ENCODE data around the gene TNFSF13B. TPM values are rescaled to one million over a fixed set of nuclear protein-coding genes. Genes with fewer than 3 reads are reported as not detected.
"Not testable (repeated sequence)": the region's sequence is repeated elsewhere in the genome, so short reads cannot be mapped to it uniquely, and the experiment has no call there.

The TNFSF13B gene
- total RNA-seq, 2 experiments from 2014 or later: 6.2 to 9.3 TPM

DNA sequence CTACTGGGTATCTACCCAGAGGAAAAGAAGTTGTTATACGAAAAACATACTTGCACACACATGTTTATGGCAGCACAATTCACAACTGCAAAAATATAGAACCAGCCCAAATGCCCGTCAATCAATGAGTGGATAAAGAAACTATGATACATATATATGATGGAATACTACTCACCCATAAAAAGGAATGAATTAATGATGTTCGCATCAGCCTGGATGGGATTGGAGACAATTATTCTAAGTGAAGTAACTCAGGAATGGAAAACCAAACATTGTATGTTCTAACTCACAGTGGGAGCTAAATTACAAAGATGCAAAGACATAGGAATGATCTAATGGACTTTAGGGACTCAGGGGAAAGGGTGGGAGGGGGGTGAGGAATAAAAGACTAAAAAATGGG lies 1.7 kb upstream of the TNFSF13B start:
- peaks cover 39% of the 10 kb centered on the region for H3K4me1 Mint-ChIP-seq
- ATAC-seq; H3K27me3 Mint-ChIP-seq; CTCF ChIA-PET; H3K4me3 Mint-ChIP-seq; H3K9me3 Mint-ChIP-seq (ENCODE audit: low read depth); H3K27ac Mint-ChIP-seq; H3K36me3 Mint-ChIP-seq; DNase-seq: not testable (repeated sequence)

DNA sequence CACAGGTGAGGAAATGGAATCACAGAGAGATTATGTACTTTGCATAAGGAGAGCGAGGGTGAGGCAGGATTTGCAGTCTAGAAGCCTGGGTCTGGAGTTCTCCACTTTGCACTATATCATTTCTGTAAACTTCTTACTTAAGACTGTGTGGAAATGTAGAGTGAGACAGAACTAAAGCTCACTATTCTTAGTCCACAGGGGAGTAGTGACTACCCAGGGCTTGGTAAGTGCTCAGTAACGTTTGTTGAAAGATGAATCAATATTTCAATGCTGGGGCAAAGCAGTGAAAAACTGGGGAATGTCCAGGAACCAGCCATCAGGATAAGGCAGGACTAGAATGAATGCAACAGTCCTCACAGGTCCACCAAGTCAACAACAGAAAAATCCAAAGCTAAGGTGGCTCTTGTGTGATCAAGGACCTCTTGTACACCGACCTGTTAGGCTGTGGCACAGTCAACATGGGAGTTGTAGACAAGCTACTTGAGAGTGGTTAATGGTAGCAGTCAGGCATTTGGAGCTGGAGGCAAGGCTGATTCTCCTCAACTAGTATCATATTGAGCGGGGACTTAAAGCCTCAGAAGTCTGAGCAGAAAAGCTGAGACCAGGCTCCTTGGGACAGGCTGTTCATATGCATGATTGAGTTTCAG lies 929 bp upstream of the TNFSF13B start:
- DNase-seq (no peak), ATAC-seq (no peak)
- H3K36me3 Mint-ChIP-seq: peaks cover 6% of the 10 kb centered on the region
- no peak overlapping the region for H3K4me3 Mint-ChIP-seq
- no peaks in the 10 kb centered on the region for H3K9me3 Mint-ChIP-seq (ENCODE audit: low read depth)
- H3K27me3 Mint-ChIP-seq: no peaks in the 10 kb centered on the region
- CTCF ChIA-PET: interaction anchor here (1.1 to 1.4 kb wide), 2 partner anchors 9 to 629 kb away, joined by 3 read pairs; no protein-coding TSS in a partner anchor
- H3K27ac Mint-ChIP-seq: no peak overlapping the region
- peaks cover 39% of the 10 kb centered on the region for H3K4me1 Mint-ChIP-seq

DNA sequence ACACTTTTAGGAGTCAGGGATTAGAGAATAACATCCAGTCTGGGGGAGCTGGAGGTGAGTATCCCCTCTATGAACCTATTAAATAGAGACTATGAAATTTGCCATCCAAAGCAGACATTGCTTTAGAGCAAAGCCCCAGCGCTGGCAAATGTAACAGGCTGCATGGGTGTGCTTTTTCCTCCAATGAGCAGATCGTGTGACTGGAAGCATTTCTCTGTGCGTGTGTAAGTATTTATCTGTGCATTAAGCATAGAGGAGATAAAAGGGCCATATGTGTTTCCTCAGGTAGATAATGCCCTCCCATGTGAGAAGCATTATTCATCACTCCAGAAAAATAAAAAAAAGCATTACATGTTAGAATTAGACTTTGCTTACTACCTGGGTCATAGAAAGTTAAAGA lies 924 bp downstream of the TNFSF13B start:
- peak overlapping the region; percentile 88 for H3K27ac Mint-ChIP-seq
- CTCF ChIA-PET: interaction anchor here (1.0 to 1.6 kb wide), 4 partner anchors 16 to 55 kb away, joined by 3 to 7 read pairs (median 3); partner anchors contain the start of genes ABHD13 and LIG4
- peak; percentile 37 for ATAC-seq
- H3K4me3 Mint-ChIP-seq: peak overlapping the region; percentile 82
- no peaks in the 10 kb centered on the region for H3K9me3 Mint-ChIP-seq (ENCODE audit: low read depth)
- H3K36me3 Mint-ChIP-seq: peaks cover 6% of the 10 kb centered on the region
- H3K27me3 Mint-ChIP-seq: no peaks in the 10 kb centered on the region
- DNase-seq: peak; percentile 42
- peaks cover 37% of the 10 kb centered on the region for H3K4me1 Mint-ChIP-seq

DNA sequence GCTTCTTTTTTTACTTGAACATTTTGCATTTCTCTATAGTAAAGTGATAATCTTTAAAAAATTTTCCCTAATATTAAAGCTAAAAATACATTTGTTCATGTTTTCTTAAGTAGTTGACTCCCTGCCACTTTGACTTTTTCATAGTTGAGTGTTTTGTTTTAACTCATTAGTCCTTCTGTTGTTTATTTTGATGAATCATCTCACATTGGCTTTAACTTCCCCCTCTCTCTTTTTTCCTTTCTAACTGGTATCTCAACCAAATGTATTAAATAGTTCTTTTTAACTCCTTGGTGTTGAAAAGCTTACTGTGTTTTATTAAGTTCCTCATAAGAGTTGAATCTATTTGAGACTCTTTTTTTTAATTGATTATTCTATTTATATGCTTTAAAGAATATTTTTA lies 2.8 kb downstream of the TNFSF13B start:
- Mint-ChIP-seq H3K27me3 (no peaks in the 10 kb centered on the region), H3K4me1 (peaks cover 25% of the 10 kb centered on the region), H3K9me3 (ENCODE audit: low read depth) (no peaks in the 10 kb centered on the region), H3K4me3 (no peak overlapping the region), H3K27ac (no peak overlapping the region), H3K36me3 (peaks cover 2% of the 10 kb centered on the region)
- CTCF ChIA-PET: interaction anchor here (0.8 to 1.3 kb wide), 2 partner anchors 11 to 626 kb away, joined by 3 read pairs; no protein-coding TSS in a partner anchor
- ATAC-seq (no peak), DNase-seq (no peak)

DNA sequence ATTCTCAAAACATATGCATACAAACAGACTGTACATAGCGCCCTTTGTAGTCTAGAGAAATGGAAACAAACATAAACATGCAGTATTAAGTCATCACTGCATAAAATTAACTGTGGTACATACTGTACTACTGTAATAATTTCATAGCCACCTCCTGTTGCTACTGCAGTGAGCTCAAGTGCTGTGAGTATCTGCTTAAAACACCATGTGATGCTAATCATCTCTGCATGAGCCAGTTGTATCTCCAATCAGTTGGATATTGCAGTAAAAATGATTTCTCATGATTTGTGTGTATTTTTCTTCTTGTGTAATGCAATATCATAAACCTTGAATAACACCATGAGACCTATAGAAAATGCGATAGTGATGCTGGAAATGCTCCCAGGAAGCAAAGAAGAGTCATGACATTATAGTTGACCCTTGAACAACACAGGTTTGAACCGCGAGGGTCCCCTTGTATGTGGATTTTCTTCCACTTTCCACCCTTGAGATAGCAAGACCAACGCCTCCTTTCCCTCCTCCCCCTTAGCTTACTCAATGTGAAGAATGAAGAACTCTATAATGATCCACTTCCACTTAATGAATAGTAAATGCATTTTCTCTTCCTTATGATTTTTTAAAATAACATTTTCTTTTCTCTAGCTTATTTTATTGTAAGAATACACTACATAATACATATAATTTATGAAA lies 4.1 kb downstream of the TNFSF13B start:
- CTCF ChIA-PET: no interaction called here
- no peaks in the 10 kb centered on the region for H3K27me3 Mint-ChIP-seq
- no peak overlapping the region for H3K4me3 Mint-ChIP-seq
- no peak overlapping the region for H3K27ac Mint-ChIP-seq
- DNase-seq (no peak), ATAC-seq (no peak)
- H3K4me1 Mint-ChIP-seq: peaks cover 25% of the 10 kb centered on the region
- no peaks in the 10 kb centered on the region for H3K9me3 Mint-ChIP-seq (ENCODE audit: low read depth)
- peaks cover 4% of the 10 kb centered on the region for H3K36me3 Mint-ChIP-seq

DNA sequence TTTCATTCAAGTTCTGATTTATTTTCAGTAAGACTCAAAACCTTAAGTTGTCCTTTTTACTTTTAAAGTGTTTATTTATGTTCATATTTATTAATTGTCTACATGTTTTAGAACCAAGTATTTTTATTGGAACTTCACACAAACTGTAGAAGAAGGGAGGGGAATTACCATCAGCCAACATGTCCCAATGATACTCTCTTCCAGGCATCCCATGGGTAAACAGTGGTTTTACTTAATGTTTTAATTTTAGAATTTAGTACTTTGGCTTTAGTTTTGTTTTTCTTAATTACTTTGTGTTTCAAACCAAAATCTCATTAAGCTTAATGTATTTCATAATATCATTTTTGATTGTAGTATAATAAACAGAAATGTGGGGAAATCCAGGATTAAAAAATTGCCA lies 5.2 kb downstream of the TNFSF13B start:
- Mint-ChIP-seq H3K36me3 (peaks cover 4% of the 10 kb centered on the region), H3K4me1 (peaks cover 16% of the 10 kb centered on the region), H3K27ac (no peak overlapping the region), H3K4me3 (no peak overlapping the region), H3K27me3 (no peaks in the 10 kb centered on the region), H3K9me3 (ENCODE audit: low read depth) (no peaks in the 10 kb centered on the region)
- no peak for DNase-seq
- CTCF ChIA-PET: no interaction called here
- no peak for ATAC-seq

DNA sequence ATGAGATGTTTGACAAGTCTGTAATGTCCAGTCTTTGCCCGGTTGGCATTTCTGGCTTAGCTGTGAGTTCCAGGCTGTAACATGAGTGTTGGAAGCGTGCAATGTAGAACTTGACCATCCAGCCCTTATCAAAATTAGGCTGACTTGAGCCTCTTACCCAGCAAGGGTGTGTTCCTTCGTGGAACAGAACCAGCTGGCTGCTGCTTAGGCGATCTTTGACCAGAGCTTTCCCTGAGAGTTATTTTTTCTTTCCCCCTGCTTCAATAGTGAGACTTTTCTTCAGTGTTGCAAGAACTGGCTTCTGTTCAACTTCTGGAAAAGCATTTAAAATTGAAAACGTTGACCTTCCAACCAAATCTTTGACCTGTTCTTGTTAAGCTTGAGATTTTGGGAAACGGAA lies 6.5 kb downstream of the TNFSF13B start:
- Mint-ChIP-seq H3K27me3 (no peaks in the 10 kb centered on the region), H3K9me3 (ENCODE audit: low read depth) (no peaks in the 10 kb centered on the region), H3K27ac (no peak overlapping the region), H3K36me3 (peaks cover 2% of the 10 kb centered on the region), H3K4me3 (no peak overlapping the region), H3K4me1 (peaks cover 6% of the 10 kb centered on the region)
- DNase-seq: no peak
- no peak for ATAC-seq
- CTCF ChIA-PET: no interaction called here

DNA sequence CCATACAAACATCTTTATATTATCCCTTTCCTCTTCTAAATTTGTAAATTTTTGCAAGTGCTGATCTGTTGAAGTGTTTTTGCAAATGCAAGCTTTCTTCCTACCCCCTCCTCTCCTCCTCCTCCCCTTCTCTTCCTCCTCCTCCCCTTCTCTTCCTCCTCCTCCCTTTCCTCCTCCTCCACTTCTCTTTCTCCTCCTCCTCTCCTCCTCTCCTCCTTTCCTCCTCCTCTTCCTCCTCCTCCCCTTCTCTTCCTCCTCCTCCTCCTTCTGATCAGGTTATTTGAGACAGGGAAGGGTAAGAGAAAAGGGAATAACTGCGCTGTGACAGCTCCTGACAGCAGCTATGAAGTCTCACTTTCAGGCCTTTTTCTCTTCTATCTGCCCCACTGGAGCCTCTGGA lies 8.9 kb downstream of the TNFSF13B start:
- Mint-ChIP-seq H3K9me3 (ENCODE audit: low read depth) (no peaks in the 10 kb centered on the region), H3K27me3 (no peaks in the 10 kb centered on the region), H3K27ac (no peak overlapping the region), H3K36me3 (peaks cover 2% of the 10 kb centered on the region), H3K4me1 (peaks cover 2% of the 10 kb centered on the region), H3K4me3 (no peak overlapping the region)
- DNase-seq (no peak), ATAC-seq (no peak)
- CTCF ChIA-PET: no interaction called here

DNA sequence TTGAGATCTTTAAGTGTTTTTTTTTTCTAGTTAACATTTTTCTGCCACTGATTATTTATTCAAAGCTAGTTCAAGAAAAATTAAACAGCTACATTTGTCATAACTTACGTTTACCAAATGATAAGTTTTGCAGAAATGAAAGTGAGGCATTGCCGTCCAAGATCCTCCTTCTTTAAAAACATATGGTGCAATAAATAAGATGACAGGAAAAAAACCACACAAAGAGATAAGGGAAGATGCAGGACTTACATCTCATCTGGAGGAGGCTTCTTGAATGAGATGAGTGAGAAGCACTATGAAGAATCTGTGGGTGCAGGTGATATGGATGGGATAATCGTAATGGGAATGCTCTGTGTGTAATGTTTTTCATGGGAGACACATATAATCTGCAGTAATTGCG lies 12.4 kb downstream of the TNFSF13B start:
- DNase-seq: no peak
- Mint-ChIP-seq H3K9me3 (ENCODE audit: low read depth) (no peaks in the 10 kb centered on the region), H3K27me3 (no peaks in the 10 kb centered on the region), H3K27ac (no peak overlapping the region), H3K4me3 (no peak overlapping the region), H3K4me1 (peaks cover 2% of the 10 kb centered on the region), H3K36me3 (peaks cover 4% of the 10 kb centered on the region)
- no peak for ATAC-seq
- CTCF ChIA-PET: interaction anchor here (1.2 kb wide), 1 partner anchor 64 kb away, joined by 3 read pairs; no protein-coding TSS in a partner anchor

DNA sequence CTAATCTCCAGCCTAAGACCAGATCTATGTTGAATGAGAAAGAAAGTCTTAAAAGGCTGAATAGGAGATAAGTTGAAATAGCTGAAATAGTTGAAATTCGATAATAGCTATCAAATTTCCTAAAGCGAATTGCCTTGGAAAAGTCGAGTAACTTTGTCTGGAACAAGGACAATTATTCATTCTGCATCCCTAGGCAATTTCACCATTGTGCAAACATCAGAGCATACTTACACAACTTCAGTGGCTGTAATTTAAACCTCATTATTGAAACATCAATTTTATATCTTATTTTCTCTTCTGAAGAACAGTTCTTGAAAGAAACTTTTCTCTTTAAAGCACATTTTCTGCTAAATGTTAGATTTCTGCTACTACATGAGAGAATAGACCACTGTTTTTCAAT lies 13.6 kb downstream of the TNFSF13B start:
- H3K4me3 Mint-ChIP-seq: no peak overlapping the region
- no peak for DNase-seq
- peaks cover under 1% of the 10 kb centered on the region for H3K4me1 Mint-ChIP-seq
- no peaks in the 10 kb centered on the region for H3K9me3 Mint-ChIP-seq (ENCODE audit: low read depth)
- H3K36me3 Mint-ChIP-seq: peaks cover 3% of the 10 kb centered on the region
- CTCF ChIA-PET: interaction anchor here (0.5 kb wide), 1 partner anchor 107 kb away, joined by 3 read pairs; no protein-coding TSS in a partner anchor
- no peak for ATAC-seq
- H3K27ac Mint-ChIP-seq: no peak overlapping the region
- H3K27me3 Mint-ChIP-seq: no peaks in the 10 kb centered on the region

DNA sequence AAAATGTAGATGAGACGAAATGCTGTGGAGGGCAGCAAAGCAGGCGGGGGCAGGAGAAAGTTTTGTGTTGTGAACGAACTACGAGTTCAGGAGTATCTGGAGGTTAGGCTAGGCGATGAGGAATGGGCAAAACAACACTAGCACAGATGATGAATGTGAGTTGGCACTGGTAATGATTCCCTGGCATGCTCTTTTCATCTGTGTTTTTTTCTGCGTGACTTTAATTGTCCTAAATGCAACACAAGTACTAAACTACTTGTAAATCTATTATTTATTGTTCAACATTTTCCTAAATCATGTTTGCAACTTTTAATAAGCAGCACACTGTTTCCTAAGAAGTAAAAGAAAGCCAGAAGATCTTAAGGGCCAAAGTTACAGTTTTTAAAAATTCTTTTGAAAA lies 19.2 kb downstream of the TNFSF13B start:
- Mint-ChIP-seq H3K4me1 (peaks cover 5% of the 10 kb centered on the region), H3K4me3 (no peak overlapping the region), H3K27ac (no peak overlapping the region), H3K27me3 (no peaks in the 10 kb centered on the region), H3K36me3 (peaks cover 2% of the 10 kb centered on the region), H3K9me3 (ENCODE audit: low read depth) (no peaks in the 10 kb centered on the region)
- CTCF ChIA-PET: no interaction called here
- ATAC-seq (no peak), DNase-seq (no peak)

DNA sequence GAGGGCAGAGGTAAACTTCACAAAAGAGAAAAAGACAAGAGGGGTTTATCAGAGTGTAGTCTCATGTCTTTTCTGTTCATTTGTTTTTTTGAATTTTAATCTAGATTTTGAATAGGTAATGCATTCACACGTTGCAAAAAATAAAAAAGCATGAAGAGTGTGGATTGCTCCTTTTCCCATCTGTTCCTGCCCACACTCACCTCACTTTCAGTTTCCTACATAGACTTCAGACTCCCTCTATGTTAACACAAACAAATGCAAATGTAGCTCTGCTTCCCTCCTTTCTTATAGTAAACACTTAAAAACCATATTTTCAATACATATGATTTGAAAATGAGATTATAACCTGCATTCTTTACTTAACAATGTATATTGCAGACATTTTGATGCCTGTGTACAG lies 20.3 kb downstream of the TNFSF13B start:
- Mint-ChIP-seq H3K9me3 (ENCODE audit: low read depth) (no peaks in the 10 kb centered on the region), H3K4me3 (no peak overlapping the region), H3K36me3 (peaks cover 2% of the 10 kb centered on the region), H3K27me3 (no peaks in the 10 kb centered on the region), H3K4me1 (peaks cover 5% of the 10 kb centered on the region), H3K27ac (no peak overlapping the region)
- DNase-seq (no peak), ATAC-seq (no peak)
- CTCF ChIA-PET: no interaction called here

DNA sequence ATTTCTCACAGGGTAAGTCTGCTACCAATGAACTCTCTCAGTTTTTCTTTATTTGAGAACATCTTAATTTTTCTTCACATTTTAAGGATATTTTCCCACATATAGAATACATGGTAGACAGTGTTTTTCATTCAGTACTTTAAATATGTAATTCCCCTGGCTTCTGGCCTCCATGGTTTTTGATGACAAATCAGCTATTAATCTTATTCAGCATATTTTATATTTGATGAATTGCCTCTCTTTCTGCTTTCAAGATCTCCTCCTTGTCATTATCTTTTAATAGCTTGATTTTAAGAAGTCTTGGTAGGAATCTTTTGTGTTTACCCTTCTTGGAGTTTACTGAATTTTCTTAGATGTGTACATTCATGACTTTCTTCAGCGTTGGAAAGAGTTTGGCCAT lies 27.6 kb downstream of the TNFSF13B start:
- Mint-ChIP-seq H3K9me3 (ENCODE audit: low read depth) (no peaks in the 10 kb centered on the region), H3K36me3 (peaks cover 4% of the 10 kb centered on the region), H3K4me3 (no peak overlapping the region), H3K4me1 (no peaks in the 10 kb centered on the region), H3K27me3 (no peaks in the 10 kb centered on the region), H3K27ac (no peak overlapping the region)
- DNase-seq (no peak), ATAC-seq (no peak)
- CTCF ChIA-PET: no interaction called here

DNA sequence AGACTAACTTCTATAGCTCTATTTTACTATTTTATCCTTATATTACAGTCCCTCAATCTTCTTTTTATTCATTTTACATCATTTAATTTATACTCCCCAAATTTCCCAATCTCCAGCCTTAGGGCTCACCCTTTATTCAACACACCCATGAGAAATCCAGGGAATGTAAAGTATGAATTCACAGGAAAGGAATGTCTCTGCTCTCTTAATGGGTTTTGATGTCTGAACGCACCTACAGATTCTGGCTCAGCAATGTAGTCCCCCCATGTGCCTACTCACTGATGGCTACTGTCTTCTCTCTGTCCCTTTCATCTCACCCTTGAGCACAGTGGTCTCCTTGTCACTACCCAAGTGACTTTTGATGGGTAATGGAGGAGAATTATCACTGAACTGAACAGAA lies 32.8 kb downstream of the TNFSF13B start:
- peaks cover 6% of the 10 kb centered on the region for H3K36me3 Mint-ChIP-seq
- H3K4me1 Mint-ChIP-seq: peaks cover 3% of the 10 kb centered on the region
- H3K4me3 Mint-ChIP-seq: no peak overlapping the region
- H3K9me3 Mint-ChIP-seq (ENCODE audit: low read depth): no peaks in the 10 kb centered on the region
- H3K27ac Mint-ChIP-seq: no peak overlapping the region
- no peak for DNase-seq
- ATAC-seq: no peak
- H3K27me3 Mint-ChIP-seq: no peaks in the 10 kb centered on the region
- CTCF ChIA-PET: no interaction called here
